Sciatic nerve (tissue), 2 donors: Measurements from ENCODE around the gene TBC1D5. TPM values are rescaled to one million over a fixed set of nuclear protein-coding genes. Genes with fewer than 3 reads are reported as not detected.

Experiments used
- ATAC-seq: fragments of 200-7000 bp; cut with Tn5 transposase; one replicate; pipeline ENCODE4 v1.9.1; 2020; ENCODE audit warnings: mild to moderate bottlenecking, moderate library complexity
- DNase-seq: peaks from one replicate; pipeline ENCODE4 v3.0.0-alpha.2; 2020; ENCODE audit warnings: low spot score
- intact Hi-C: fragments of 100-400 bp; cut with DNase I; formaldehyde crosslinking; loops from one replicate; pipeline ENCODE4 v1.14.2; 2022
- total RNA-seq: library from RNA; stranded (reverse); fragmentation: NEBNext Ultra II Directional; extraction: Animal tissue kit (Norgen Biotek cat#: 25700); gene quantifications from one replicate; pipeline ENCODE4 v1.2.1, GENCODE V29; 2021
- donor health status: DM: no; HTN: no; CAD: no.
- donor health status: DM: no; HTN: no; CAD: no.

Gene TBC1D5
- total RNA-seq, 1 donor from 2014 or later, result 82.6 TPM

DNA sequence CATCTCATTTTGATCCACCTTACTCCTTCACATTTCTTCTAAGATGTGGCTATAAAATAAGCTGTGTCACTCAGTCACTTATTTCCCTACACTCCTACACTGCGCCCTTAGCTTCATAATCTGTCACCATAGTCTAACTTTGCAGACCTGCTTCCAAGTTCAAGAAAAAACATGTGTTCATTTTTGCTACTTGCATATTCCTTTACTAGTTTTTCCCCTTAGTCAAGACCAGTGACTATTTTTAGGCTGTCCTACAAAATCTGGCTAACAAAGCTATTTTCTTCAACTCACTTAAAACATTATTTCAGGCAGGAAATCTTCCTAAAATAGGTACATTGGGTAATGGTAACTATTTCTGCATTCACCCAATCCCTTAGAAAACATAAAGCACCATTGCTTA is 272.5 kb downstream of the TBC1D5 start:
- no peak for DNase-seq
- no peak for ATAC-seq
- intact Hi-C loops, result no loop called here

DNA sequence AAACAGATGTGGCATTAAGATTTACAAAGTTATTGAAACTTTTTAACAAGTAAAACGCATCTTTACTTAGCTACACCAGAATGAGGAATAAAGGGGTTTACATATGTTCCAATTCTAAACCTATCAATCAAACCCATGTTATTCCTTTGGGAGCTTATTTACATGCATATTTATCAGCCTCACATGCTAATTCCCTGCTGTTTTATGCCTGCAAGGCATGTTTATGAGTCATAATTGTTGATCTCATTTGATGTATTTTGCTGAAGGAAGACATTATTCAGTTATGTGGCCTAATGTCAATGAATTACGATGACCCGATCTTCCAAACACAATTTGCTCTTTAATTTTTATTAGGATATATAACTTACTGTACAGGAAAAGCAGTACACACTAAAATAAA is 272.9 kb downstream of the TBC1D5 start:
- intact Hi-C loops, result no loop called here
- DNase-seq (no peak), ATAC-seq (no peak)

DNA sequence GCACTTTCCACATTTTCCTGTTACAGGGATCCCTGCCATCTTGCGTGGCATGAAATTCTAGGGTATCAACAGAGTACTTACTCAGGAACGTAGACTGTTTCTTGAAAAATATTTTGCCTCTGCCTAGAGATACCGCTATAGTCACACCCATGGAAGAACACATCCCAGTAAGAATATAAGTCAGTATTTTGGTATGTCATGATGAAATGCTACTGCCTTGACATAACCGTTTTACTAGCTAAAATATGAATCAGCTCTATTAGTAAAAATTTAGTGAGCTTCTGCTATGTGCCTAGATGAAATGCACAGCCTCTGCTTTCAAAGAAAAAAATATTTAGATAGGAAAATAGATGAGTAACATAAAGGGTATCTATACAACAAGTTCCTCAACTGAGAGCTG is 276.4 kb downstream of the TBC1D5 start:
- intact Hi-C loops, result no loop called here

DNA sequence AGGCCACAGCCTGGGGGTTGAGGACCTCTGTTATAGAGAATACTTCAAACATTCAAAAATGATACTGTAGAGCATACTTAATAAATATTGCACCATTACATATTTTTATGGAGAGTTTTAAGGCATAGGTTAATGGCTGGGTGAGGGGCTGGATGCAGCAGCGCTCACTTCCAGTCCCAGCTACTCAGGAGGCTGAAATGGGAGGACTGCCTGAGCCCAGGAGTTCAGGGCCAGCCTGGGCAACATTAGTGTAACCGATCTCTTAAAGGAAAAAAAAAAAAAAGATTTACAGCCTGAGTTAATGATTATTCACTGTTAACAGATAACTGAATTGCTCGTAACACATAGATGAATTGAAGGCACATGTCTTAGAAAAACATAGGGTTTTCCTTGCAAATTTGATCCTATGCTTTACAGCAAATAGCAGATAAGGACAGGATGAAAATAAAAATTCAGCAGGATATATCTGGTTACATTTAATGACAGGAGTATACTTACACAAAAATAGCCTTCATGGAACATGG is 282.9 kb downstream of the TBC1D5 start:
- intact Hi-C loops, result no loop called here
- ATAC-seq (no peak), DNase-seq (no peak)

More for the DNA sequence above, 276.4 kb downstream of the TBC1D5 start:
- ATAC-seq (no peak), DNase-seq (no peak)

DNA sequence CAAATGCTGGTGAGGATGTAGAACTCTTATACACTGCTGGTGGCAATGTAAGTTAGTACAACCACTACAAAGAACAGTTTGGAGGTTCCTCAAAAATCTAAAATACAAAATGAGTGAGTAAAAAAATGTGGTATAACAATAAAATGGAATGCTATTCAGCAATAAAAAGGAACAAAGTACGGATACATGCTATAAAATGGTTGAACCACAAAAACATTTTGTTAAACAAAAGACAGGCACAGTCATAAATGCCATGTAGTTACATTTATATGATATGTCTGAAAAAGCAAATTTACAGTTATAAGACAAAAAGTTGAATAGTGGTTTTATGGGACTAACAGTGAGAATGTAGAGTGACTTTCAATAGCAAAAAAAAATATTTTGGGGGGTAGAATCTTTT is 285.8 kb downstream of the TBC1D5 start:
- intact Hi-C loops, result no loop called here
- DNase-seq (no peak), ATAC-seq (no peak)

DNA sequence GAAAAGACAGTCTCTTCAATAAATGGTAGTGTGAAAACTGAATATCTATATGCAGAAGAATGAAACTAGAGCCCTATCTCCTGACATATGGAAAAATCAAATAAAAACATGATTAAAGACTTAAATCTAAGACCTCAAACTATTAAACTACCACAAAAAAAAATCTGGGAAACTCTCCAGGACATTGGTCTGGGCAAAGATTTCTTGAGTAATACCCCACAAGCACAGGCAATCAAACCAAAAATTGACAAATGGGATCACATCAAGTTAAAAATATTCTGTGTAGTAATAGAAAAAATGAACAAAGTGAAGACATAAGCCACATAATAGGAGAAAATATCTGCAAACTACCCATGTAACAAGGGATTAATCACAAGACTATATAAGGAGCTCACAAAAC is 286.4 kb downstream of the TBC1D5 start:
- no peak for DNase-seq
- intact Hi-C loops, result no loop called here
- no peak for ATAC-seq

GRCh38 chr3:17444865-17445264 is 297.6 kb downstream of the TBC1D5 start:
- ATAC-seq, result no peak
- no peak for DNase-seq
- intact Hi-C loops, result no loop called here

GRCh38 chr3:17443142-17443541 is 299.3 kb downstream of the TBC1D5 start:
- intact Hi-C loops, result no loop called here
- no peak for ATAC-seq
- no peak for DNase-seq

GRCh38 chr3:17442332-17443049 is 299.9 kb downstream of the TBC1D5 start:
- ATAC-seq, result no peak
- intact Hi-C loops, result no loop called here

GRCh38 chr3:17433876-17434275 is 308.6 kb downstream of the TBC1D5 start:
- DNase-seq (no peak), ATAC-seq (no peak)
- intact Hi-C loops, result no loop called here

More at GRCh38 chr3:17442332-17443049, 299.9 kb downstream of the TBC1D5 start:
- DNase-seq, result no peak

DNA sequence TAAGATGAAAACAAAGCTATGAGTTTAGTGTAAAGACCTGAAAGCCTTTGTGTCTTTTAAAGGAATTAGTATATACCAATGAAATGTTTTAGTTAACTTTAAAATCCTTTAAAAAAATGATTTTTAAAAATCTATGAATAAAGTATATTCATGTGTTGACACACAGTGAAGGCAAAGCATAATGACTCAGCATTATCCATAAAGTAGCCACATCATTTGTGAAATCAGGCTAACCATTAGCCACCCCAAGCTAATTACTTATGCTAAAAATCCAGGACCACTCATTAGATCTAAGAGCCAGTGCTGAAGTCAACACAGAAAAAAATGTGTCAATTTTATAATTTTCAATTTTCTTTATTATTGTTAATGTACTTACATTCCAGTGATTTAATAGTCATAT is 310.2 kb downstream of the TBC1D5 start:
- DNase-seq, result no peak
- intact Hi-C loops, result no loop called here
- no peak for ATAC-seq

- ATAC-seq, result peak; percentile 39
- intact Hi-C loops, result no loop called here
- no peak for DNase-seq
These were observed 310.9 kb downstream of the TBC1D5 start for GRCh38 chr3:17431484-17432045.

GRCh38 chr3:17431004-17431403 is 311.4 kb downstream of the TBC1D5 start:
- intact Hi-C loops, result no loop called here
- DNase-seq, result no peak
- peak; percentile 49 for ATAC-seq

DNA sequence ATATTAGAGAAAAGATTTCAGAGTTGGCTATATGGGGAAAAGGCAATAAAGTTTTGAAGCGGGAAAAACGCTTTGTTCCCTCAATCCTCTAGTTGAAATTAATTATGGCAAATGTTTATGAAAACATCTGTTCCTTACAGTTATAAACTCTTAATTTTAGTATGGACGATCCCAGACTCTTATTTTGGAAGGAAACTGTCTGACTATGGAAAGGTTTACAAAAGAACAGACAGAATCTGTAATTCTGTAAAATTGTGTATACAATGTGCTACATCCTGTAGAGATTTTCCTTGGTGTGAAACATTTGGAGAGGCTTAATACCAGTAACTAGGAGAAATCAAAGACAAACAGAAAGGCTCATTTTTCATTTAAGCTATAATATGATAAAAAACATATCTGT is 311.8 kb downstream of the TBC1D5 start:
- intact Hi-C loops, result no loop called here
- DNase-seq, result no peak
- no peak for ATAC-seq

DNA sequence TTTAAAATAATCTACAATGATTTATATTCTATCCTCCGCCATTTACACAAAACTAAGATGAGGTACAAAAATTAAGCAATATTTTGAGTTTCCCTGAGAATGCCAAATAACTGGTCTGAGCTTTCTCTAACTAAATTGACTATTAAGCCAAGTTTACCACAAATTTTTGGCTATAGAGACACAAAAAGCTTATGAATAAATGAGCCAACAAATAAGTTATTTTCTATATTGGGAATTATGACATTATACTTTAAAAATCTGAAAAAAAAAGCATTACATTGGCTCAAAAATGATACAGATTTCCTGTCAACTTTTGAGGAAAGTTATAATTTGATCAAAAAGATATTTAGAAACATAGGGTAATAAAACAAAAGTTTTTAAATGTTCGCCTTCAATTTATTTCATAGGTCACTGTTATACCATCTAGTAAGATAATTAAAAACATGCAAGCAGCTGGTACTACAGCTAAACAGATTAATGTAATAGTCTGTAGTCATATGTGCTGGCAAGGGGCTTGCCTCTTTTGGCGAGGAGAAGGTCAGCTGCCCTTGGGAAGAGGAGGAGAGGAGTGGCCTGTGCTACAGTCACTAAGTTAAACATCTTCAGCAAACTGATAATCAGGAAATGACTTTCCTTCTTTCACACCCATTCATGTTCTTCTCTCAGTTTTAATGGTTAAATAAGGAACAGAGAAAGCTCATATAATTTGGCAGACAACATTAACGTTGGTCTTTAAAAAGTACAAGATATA is 318.5 kb downstream of the TBC1D5 start:
- DNase-seq (no peak), ATAC-seq (no peak)
- intact Hi-C loops, result no loop called here

DNA sequence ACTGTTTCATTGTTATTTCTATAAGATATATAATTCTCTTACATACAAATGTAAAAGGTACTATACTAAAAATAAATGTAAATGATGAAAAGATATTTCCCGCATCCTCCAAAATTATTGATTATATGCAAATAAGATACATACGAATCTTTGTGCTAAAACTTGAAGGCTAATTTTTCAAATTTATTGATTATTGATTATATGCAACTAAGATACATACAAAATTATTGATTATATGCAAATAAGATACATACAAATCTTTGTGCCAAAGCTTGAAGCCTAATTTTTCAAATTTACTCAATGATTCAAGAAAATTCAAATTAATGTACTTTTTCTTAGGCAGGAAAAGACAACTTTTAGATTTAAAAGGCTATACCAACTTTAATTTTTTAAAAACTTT is 319.8 kb downstream of the TBC1D5 start:
- no peak for ATAC-seq
- intact Hi-C loops, result no loop called here

GRCh38 chr3:17420668-17421067 is 321.8 kb downstream of the TBC1D5 start:
- no peak for ATAC-seq
- intact Hi-C loops, result no loop called here
- no peak for DNase-seq

More for the DNA sequence above, 319.8 kb downstream of the TBC1D5 start:
- DNase-seq, result no peak

DNA sequence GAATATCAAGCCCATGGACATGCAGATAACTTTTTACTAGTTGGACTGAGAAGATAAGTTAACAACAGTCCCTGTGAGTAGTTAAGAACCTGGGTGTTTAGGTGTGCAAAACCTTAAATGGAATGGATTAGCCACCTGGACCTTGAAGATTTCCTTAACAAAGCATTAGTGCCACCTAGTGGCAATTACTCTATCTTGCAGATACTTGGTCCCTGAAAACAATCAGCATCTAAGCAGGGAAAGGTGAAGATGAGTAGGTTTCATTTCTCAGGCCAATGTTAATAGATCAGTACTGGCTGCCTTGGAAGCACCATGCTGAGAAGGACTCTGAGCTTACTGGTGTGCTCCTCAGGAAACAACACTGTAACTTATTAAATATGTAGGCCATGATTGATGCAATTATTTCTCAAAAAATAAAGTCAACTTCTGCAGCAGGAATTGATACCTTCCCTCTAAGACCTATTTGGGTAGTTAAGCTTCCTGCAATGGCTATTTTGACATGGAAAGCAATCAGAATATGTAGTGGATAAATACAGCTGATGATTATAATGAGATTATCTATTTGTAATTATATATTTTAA is 329.4 kb downstream of the TBC1D5 start:
- ATAC-seq (peak; percentile 30), DNase-seq (no peak)
- intact Hi-C loops, result no loop called here

DNA sequence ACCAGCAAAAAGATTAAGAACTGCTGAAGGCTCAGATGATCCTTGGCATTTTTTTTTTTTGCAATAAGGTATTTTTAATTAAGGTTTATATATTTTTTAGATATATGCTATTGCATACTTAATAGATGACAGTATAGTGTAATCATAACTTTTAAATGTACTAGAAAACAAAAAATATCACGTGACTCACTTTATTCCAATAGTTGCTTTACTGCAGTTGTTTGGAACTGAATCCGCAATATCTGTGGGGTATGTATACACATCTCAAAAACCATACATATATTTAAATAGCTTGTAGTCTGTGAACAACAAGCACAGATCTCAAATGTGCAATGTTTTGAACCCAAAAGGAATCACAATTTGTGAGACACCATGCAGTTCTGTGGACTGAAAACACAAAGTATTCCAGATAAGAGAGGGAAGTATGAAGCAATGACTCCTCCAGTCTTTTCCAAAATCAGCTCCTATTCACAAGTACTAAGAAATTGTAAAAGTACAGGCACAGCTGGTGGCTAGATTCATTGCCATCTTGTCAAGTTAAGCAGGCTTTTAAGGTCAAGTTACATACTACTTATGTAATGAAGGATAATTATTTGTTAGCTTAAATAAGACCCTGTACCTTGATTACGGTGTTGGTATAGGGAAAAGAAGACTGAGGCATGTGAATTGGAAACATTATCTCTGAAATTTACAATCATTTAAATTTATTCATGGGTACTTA is 331.1 kb downstream of the TBC1D5 start:
- DNase-seq (no peak), ATAC-seq (no peak)
- intact Hi-C loops, result no loop called here
